Activated naive CD4-positive, alpha-beta T cell treated with anti-CD3 and anti-CD28 coated beads, Interleukin-2, amount 50 U/mL, for 72 hours (primary cell): ENCODE results near the gene VEGFB. TPM values are rescaled to one million over a fixed set of nuclear protein-coding genes. Genes with fewer than 3 reads are reported as not detected.
A peak's percentile ranks its signal among the peaks of the same experiment; 100 is the strongest.

Source experiments
- ATAC-seq, 2 donors: fragments of 150-1000 bp; cut with Tn5 transposase; 2 replicates each; pipeline ENCODE4 v1.10.0; 2021; ENCODE audit warnings: mild to moderate bottlenecking in 2 of 2, moderate library complexity in 2 of 2
- DNase-seq, 2 donors: peaks; one replicate each; pipeline ENCODE4 v3.0.0; 2021 to 2022; ENCODE audit warnings: low spot score in 2 of 2
- H3K27ac Mint-ChIP-seq, 2 donors: one replicate each; pipeline ENCODE4 v1.8.0; 2022; ENCODE audit warnings: mild to moderate bottlenecking in 2 of 2, mixed read lengths in 2 of 2
- H3K36me3 Mint-ChIP-seq, 2 donors: one replicate each; pipeline ENCODE4 v1.8.0; 2022; ENCODE audit warnings: mixed read lengths in 2 of 2
- H3K9me3 Mint-ChIP-seq, 2 donors: one replicate each; pipeline ENCODE4 v1.8.0; 2022; ENCODE audit warnings: mixed read lengths in 2 of 2
- total RNA-seq, 2 donors: library from RNA; stranded (reverse); gene quantifications; one replicate each; pipeline ENCODE4 v1.2.3, GENCODE V29; 2022

The VEGFB gene
- total RNA-seq, 2 donors from 2014 or later: 57.6 to 119 TPM

DNA sequence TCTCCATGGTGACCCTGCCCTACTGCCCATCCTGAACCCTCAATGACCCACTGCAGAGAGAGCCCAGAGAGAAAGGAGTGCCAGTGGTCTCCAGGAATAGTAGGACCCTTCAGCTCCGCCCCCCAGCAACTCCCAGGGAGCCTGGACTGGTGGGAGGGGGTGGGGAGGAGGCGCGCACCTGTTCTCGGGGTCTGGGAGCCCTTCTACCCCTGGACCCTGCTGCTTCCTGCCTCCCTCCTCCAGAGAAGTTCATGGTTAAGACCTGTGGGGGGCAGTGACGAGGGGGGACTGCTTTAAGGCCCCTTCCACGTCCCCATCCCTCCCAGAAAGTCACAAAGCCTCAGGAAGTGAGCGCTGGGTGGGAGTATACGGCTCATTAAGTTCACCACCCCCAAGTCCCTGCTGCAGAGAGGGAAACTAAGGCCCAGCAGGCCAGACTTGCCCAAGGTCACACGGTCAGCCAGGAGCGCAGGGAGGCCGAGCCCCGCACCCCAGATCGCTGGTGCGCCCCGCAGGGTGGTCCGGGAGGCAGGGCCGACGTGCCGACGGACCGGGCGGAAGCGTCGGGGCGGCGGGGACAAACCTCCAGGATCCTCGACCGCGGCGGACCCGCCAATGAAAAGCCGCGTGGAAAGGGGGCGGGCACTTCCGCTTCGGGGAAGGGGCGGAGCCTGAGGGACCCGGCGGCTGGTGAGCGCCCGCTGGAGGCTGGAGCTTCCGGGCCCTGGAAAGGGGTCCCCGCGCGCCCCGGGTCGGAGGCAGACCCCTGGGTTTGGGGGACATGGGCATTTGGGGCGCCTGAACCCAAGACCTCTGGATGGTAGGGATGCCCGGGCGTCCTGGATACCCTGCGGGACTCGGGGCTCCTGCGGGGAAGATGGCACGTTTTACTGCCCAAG, 8.5 kb upstream of the VEGFB start, which contains the start of the genes NUDT22 and TRPT1:
NUDT22 (plus strand) TSS at position 667 of the 899 bp plus-strand sequence. CDS start 379 bp downstream, outside the sequence.
TRPT1 (minus strand) TSS at position 579 of the 899 bp plus-strand sequence; CDS start at position 253, 326 bp downstream.
- ATAC-seq (peak; percentile 72 to 75), DNase-seq (peak; percentile 91 to 98)
- peak within 1 kb of the TSS; percentile 74 to 92 for H3K27ac Mint-ChIP-seq
- H3K36me3 Mint-ChIP-seq: peaks cover 0 to 8% of the 10 kb centered on the region in 2 donors
- H3K9me3 Mint-ChIP-seq: no peaks in the 10 kb centered on the region

DNA sequence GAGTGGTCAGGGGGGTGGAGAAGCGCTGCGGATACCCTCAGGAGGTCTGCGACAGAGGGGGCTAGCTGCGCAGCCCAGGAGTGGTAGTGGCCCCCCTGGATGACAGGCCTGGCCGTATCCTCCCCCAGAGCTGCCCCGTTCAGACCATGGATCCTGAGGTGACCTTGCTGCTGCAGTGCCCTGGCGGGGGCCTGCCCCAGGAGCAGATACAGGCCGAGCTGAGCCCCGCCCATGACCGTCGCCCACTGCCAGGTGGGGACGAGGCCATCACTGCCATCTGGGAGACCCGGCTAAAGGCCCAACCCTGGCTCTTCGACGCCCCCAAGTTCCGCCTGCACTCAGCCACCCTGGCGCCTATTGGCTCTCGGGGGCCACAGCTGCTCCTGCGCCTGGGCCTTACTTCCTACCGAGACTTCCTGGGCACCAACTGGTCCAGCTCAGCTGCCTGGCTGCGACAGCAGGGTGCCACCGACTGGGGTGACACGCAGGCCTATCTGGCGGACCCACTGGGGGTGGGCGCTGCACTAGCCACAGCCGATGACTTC, 7.8 kb upstream of the VEGFB start:
- ATAC-seq (peak; percentile 68 to 70), DNase-seq (peak; percentile 66 to 88)
- Mint-ChIP-seq H3K36me3 (peaks cover 0 to 8% of the 10 kb centered on the region in 2 donors), H3K9me3 (no peaks in the 10 kb centered on the region), H3K27ac (peak overlapping the region; percentile 74 to 92)

- ATAC-seq: no peak
- no peak for DNase-seq
- Mint-ChIP-seq H3K9me3 (no peaks in the 10 kb centered on the region), H3K36me3 (peaks cover 0 to 8% of the 10 kb centered on the region in 2 donors), H3K27ac (peak overlapping the region; percentile 92 to 95)
Observed at GRCh38 chr11:64227405-64227956, 6.9 kb upstream of the VEGFB start.

DNA sequence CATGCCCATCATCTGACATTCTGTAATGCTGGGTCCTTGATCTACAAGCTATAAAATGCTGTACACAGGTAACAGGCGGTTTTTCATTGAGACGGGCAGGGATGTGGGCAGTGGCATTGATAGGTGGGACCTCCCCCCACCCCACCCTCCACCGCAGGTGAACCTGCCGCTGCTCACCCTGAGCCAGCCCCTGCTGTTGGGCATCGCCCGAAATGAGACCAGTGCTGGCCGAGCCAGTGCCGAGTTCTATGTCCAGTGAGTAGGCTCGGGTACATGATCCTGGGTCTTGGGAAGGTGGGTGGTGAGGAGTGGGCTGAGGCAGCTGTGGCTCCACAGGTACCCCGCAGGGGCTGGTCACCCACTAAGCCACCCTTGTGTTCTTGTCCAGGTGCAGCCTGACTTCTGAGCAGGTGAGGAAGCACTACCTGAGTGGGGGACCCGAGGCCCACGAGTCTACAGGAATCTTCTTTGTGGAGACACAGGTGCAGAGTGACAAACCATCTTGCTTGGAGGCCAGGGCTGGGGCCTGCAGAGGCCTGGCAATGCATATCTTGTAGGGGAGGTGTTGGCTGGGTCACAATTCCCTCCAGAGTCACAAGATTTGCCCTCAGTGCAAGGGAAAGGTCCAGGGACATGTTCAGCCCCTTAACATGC, 5.2 kb upstream of the VEGFB start:
- Mint-ChIP-seq H3K9me3 (no peaks in the 10 kb centered on the region), H3K36me3 (peaks cover 0 to 8% of the 10 kb centered on the region in 2 donors), H3K27ac (peak overlapping the region; percentile 81 to 92)
- ATAC-seq (no peak), DNase-seq (no peak)

GRCh38 chr11:64229744-64230170, 4.6 kb upstream of the VEGFB start:
- Mint-ChIP-seq H3K9me3 (no peaks in the 10 kb centered on the region), H3K36me3 (peaks cover 0 to 8% of the 10 kb centered on the region in 2 donors), H3K27ac (peak overlapping the region; percentile 81 to 92)
- DNase-seq (no peak), ATAC-seq (no peak)

DNA sequence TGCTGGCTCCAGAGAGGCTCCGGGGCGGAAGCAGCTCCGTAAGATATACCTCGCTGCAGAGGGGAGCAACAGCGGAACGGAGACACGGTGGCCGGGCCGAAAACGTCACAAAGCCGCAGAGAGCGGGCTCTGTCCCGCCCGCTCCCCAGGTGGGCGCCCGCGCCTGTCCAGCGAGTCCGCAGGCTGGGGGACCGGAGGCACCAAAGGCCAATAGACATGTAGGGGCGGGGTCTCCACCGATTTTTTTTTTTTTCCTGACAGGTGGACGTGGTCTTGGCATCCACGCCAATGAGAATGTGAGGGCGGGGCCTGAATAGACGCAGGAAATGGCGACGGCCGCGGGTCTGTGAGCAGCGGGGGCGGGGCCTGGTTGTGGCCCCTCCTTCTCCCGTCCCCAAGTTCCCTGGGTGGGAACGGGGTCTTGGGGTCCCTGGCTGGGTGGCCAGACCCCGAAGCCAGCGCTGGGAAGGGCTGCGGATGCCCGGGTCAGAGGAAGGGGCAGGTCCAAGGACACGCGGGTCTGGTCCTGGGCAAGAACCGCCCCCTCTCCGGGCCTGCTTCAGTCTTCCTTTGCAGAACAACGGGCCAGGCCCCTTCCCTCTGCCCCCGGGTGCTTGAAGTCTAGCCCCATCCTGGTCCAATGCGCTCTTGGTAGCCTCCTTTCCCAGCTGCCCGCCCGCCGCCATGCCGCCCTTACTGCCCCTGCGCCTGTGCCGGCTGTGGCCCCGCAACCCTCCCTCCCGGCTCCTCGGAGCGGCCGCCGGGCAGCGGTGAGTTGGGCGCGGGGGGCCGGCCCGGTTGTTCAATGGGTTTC, 4.0 kb upstream of the VEGFB start, which contains the start of gene DNAJC4:
DNAJC4 (plus strand) TSS at position 378 of the 814 bp plus-strand sequence; CDS start at position 685, 307 bp downstream.
- ATAC-seq (peak; percentile 51 to 54), DNase-seq (peak; percentile 90 to 92)
- Mint-ChIP-seq H3K9me3 (no peaks in the 10 kb centered on the region), H3K27ac (peak within 1 kb of the TSS; percentile 89 to 92), H3K36me3 (peaks cover 0 to 8% of the 10 kb centered on the region in 2 donors)

DNA sequence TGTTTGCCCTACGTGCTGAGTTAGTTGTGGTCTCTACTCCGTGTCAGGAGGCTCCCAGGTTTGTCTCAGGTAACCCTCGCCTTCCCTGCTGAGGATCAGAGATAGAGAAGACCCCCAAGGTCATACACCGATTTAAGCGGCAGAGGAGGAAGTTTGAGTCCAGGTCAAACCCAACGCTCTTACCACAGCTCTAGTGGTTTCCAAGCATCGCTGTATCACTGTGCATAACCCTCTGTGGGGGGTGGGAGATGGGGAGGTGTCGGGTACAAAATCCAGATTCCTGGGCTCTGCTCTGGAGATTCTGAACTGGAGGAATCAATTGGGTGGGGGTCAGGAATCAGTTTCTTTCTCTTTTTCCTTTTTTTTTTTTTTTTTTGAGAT, 3.4 kb upstream of the VEGFB start:
- ATAC-seq (no peak), DNase-seq (no peak)
- Mint-ChIP-seq H3K27ac (peak overlapping the region; percentile 89 to 92), H3K36me3 (peaks cover 0 to 8% of the 10 kb centered on the region in 2 donors), H3K9me3 (no peaks in the 10 kb centered on the region)

GRCh38 chr11:64231546-64231945, 2.8 kb upstream of the VEGFB start:
- no peaks in the 10 kb centered on the region for H3K9me3 Mint-ChIP-seq

DNA sequence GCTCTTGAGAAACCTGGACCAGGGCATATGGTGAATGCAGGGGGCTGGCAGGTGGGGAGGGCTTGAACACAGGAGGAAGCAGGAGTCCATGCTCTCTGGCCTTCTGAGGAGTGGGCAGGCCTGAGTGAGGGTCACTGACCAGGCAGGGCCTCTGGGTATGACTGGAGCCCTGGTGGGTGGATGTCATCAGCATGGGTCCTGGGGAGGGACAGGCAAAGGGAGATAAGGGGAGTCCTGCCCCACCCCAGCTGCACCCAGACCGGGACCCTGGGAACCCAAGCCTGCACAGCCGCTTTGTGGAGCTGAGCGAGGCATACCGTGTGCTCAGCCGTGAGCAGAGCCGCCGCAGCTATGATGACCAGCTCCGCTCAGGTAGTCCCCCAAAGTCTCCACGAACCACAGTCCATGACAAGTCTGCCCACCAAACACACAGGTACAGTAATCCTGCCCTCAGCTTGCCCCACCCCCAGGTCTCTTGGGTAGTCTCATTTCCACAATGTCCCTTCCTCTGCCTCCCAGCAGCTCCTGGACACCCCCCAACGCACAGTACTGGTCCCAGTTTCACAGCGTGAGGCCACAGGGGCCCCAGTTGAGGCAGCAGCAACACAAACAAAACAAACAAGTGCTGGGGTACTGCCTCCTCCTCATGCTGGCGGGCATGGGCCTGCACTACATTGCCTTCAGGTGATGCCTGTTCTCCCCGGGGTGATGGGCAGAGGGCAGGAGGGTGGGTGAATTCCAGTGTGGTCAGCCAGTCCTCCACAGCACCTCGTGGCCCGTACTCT, 2.0 kb upstream of the VEGFB start:
- ATAC-seq (no peak), DNase-seq (no peak)
- Mint-ChIP-seq H3K9me3 (no peaks in the 10 kb centered on the region), H3K36me3 (peaks cover 0 to 2% of the 10 kb centered on the region in 2 donors), H3K27ac (no peak overlapping the region)

More at GRCh38 chr11:64231546-64231945, 2.8 kb upstream of the VEGFB start:
- ATAC-seq (no peak), DNase-seq (no peak)
- Mint-ChIP-seq H3K36me3 (peaks cover 0 to 8% of the 10 kb centered on the region in 2 donors), H3K27ac (no peak overlapping the region)

DNA sequence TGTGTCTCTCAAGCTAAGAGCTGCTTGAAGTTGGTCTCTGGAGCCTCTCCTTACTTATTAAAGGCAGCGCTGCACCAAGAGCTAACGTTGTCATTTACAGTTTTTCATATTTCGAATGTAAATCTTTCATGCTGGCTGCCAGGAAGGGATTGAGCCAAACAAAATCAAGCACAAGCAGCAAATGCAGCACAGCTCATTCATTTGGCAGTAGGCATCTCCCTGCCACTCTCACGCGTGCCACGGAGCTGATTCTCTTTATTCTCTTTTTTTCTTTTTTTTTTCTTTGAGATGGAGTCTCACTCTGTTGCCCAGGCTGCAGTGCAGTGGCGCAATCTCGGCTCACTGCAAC, 1.4 kb upstream of the VEGFB start:
- ATAC-seq (no peak), DNase-seq (no peak)
- no peaks in the 10 kb centered on the region for H3K36me3 Mint-ChIP-seq
- no peaks in the 10 kb centered on the region for H3K9me3 Mint-ChIP-seq
- peak overlapping the region in 1 of 2 donors; percentile 27 for H3K27ac Mint-ChIP-seq

- DNase-seq: peak in 1 of 2 donors; percentile 63
- peak; percentile 41 to 61 for ATAC-seq
- Mint-ChIP-seq H3K9me3 (no peaks in the 10 kb centered on the region), H3K27ac (peak overlapping the region; percentile 59 to 60), H3K36me3 (no peaks in the 10 kb centered on the region)
Observed at GRCh38 chr11:64234647-64235379, 429 bp downstream of the VEGFB start.

DNA sequence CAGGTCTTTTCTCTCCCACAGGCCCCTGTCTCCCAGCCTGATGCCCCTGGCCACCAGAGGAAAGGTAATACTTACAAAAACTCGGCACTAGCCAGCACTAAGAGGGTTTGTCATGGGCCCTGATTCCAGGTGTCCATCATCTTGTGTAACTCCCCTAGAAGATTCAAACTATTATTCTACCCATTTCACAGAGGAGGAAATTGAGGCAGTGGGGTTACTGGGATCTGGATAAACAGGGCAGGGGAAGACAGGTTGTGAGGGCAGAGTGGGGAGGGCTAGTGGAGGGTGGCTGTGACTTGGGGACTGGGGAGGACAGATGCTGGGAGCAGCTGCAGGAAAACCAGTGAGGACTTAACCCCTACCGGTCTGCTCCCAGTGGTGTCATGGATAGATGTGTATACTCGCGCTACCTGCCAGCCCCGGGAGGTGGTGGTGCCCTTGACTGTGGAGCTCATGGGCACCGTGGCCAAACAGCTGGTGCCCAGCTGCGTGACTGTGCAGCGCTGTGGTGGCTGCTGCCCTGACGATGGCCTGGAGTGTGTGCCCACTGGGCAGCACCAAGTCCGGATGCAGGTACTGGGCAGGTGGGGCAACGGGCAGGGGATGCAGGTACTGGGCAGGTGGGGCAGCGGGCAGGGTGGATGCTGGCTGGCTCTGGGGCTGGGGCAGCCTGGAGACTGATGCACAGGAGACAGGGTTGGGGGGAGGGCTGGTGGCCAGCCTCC, 1.2 kb downstream of the VEGFB start:
- ATAC-seq (no peak), DNase-seq (no peak)
- Mint-ChIP-seq H3K27ac (peak overlapping the region; percentile 59 to 65), H3K36me3 (peaks cover 0 to 5% of the 10 kb centered on the region in 2 donors), H3K9me3 (no peaks in the 10 kb centered on the region)

DNA sequence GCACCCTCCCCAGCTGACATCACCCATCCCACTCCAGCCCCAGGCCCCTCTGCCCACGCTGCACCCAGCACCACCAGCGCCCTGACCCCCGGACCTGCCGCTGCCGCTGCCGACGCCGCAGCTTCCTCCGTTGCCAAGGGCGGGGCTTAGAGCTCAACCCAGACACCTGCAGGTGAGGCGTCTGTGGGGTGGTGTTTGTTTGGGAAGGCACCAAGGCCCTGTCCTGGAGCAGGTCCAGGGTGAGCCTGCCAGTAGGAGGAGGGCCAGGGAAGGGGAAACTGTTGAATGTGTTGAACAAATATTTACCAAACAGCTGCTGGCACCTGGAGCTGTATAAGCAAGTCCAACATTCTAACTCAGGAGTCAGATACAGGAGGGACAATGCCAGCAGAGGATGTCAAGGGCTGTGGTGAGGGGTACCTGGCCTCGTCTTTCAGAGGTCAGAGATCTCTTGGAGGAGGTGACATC, 3.1 kb downstream of the VEGFB start:
- DNase-seq: no peak
- ATAC-seq: no peak
- Mint-ChIP-seq H3K9me3 (no peaks in the 10 kb centered on the region), H3K27ac (peak overlapping the region; percentile 60 to 78), H3K36me3 (peaks cover 0 to 5% of the 10 kb centered on the region in 2 donors)

DNA sequence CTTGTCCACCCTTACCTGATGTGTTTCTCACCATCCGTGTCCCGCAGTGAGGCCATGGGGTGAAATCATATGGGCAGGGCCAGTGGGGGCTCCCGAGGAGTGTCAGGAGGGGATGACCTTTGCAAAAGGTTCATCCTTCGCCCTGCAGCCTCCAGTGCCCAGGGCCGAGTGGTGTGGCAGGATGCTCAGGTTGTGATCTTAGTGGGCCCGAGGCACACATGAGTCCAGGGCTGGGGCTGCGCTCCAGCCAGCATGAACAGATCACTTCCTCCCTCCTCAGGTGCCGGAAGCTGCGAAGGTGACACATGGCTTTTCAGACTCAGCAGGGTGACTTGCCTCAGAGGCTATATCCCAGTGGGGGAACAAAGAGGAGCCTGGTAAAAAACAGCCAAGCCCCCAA, 3.7 kb downstream of the VEGFB start:
- no peaks in the 10 kb centered on the region for H3K9me3 Mint-ChIP-seq
- H3K27ac Mint-ChIP-seq: peak overlapping the region; percentile 60 to 96
- H3K36me3 Mint-ChIP-seq: peaks cover 2 to 5% of the 10 kb centered on the region in 2 donors
- ATAC-seq (no peak), DNase-seq (no peak)
